ENCODE measurements around the gene MYH11.
A peak's percentile ranks its signal among the peaks of the same experiment; 100 is the strongest.
"Not testable (repeated sequence)": the region's sequence is repeated elsewhere in the genome, so short reads cannot be mapped to it uniquely, and the experiment has no call there.

Gene MYH11

DNA sequence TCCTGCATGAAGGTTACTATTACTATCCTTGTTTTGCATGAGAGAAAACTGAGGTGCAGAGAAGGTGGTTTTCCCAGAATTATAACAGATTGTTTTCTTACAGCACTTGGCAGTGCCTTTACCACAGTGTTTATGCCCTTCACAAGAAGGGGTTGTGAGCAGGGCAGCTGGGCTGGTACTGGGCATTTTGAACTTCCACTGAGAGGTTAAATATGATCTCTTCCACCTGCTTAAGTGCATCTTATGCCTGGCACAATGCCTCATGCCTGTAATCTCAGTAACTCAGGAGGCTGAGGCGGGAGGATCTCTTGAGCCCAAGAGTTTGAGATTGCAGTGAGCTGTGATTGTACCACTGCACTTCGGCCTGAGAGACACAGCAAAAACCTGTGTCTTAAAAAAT lies 170.5 kb downstream of the MYH11 start:
- TF ChIP-seq Cebpa-rat (IDR thresholded peaks at IDR 0.05) = no peak
- no peak overlapping the region for H3K4me2 ChIP-seq
- no peaks in the 10 kb centered on the region for H3K9me3 ChIP-seq
- H3K4me3 ChIP-seq = no peak overlapping the region
- peaks cover 100% of the 10 kb centered on the region for H3K36me3 ChIP-seq
- peaks cover 6% of the 10 kb centered on the region; the same call in 1 of the 2 replicates for H3K4me1 ChIP-seq
- no peaks in the 10 kb centered on the region for H3K27me3 ChIP-seq
- H4K20me1 ChIP-seq = peaks cover 11% of the 10 kb centered on the region; the same call in 1 of the 2 replicates
- H3K9ac ChIP-seq = no peak overlapping the region
- no peak overlapping the region for H3K27ac ChIP-seq

DNA sequence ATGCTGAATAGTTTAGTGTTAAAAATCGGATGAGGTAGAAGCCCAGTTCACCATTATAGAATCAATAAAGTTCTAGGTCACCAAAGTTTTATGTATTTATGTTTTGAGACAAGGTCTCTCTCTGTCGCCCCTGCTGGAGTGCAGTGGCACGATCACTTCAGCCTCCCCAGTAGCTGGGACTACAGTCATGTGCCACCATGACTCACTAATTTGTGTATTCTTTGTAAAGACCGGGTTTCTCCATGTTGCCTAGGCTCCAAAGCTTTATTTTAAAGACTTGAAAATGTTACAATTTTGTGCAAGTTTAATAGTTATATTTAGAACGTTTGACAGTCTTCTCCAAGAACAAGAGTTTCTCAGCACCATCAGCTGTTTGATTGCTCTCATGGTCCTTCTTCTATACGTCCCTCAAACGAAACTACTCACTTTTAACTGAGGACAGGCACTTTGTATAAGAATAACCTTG lies 174.7 kb downstream of the MYH11 start:
- H3K36me3 ChIP-seq = peaks cover 98% of the 10 kb centered on the region

DNA sequence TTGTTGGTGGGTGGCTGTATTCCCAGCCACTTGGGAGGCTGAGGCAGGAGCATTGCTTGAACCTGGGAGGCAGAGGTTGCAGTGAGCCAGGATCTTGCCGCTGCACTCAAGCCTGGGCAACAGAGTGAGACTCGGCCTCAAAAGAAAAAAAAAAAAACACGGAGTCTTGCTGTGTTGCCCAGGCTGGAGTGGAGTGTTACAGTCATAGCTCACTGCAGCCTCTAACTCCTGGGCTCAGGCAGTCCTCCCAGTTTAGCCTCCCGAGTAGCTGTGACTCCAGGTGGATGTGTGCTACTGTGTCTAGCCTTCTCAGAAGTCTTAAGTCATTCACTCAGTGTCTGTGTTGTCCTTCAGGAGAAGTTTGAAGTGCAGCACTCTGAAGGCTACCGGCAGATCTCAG lies 179.4 kb downstream of the MYH11 start:
- no peak for TF ChIP-seq Cebpa-rat (IDR thresholded peaks at IDR 0.05)
- peaks cover 86% of the 10 kb centered on the region for H3K36me3 ChIP-seq
- H3K4me3 ChIP-seq = no peak overlapping the region
- H3K9ac ChIP-seq = no peak overlapping the region
- H3K4me1 ChIP-seq = peaks cover 46% of the 10 kb centered on the region
- no peaks in the 10 kb centered on the region for H3K27me3 ChIP-seq
- H3K27ac ChIP-seq = no peak overlapping the region
- no peaks in the 10 kb centered on the region for H4K20me1 ChIP-seq
- H3K4me2 ChIP-seq = no peak overlapping the region
- no peaks in the 10 kb centered on the region for H3K9me3 ChIP-seq

More for the DNA sequence above, 174.7 kb downstream of the MYH11 start:
- Histone ChIP-seq H3K4me2 (no peak overlapping the region), H3K27me3 (no peaks in the 10 kb centered on the region), H4K20me1 (0 out of 2 replicates have a peak, but pooled peaks cover 6% of the 10 kb centered on the region), H3K4me1 (peaks cover 17% of the 10 kb centered on the region), H3K4me3 (no peak overlapping the region), H3K9ac (no peak overlapping the region), H3K9me3 (no peaks in the 10 kb centered on the region), H3K27ac (no peak overlapping the region)
- TF ChIP-seq Cebpa-rat (IDR thresholded peaks at IDR 0.05) = no peak

DNA sequence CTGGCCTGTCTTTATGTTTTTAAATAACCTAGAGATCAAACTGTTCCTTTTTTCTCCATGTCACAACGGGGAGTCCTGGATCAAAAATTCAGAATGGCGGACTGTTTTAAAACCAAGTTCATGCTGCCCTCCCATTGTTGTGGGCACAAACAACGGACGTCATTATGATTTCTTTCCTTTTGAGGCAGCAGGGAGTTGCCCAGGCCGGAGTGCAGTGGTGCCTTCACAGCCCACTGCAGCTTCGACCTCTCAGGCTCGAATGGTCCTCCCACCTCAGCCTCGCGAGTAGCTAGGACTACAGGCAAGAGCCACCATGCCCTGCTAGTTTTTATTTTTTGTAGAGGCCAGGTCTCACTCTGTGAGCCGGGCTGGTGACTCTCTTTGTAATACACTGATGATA lies 180.3 kb downstream of the MYH11 start:
- no peak overlapping the region for H3K9ac ChIP-seq
- H3K4me1 ChIP-seq = peaks cover 52% of the 10 kb centered on the region
- TF ChIP-seq Cebpa-rat (IDR thresholded peaks at IDR 0.05) = no peak
- H3K27me3 ChIP-seq = no peaks in the 10 kb centered on the region
- H3K27ac ChIP-seq = no peak overlapping the region
- H3K9me3 ChIP-seq = no peaks in the 10 kb centered on the region
- peaks cover 82% of the 10 kb centered on the region for H3K36me3 ChIP-seq
- H4K20me1 ChIP-seq = no peaks in the 10 kb centered on the region
- no peak overlapping the region for H3K4me3 ChIP-seq
- no peak overlapping the region for H3K4me2 ChIP-seq

DNA sequence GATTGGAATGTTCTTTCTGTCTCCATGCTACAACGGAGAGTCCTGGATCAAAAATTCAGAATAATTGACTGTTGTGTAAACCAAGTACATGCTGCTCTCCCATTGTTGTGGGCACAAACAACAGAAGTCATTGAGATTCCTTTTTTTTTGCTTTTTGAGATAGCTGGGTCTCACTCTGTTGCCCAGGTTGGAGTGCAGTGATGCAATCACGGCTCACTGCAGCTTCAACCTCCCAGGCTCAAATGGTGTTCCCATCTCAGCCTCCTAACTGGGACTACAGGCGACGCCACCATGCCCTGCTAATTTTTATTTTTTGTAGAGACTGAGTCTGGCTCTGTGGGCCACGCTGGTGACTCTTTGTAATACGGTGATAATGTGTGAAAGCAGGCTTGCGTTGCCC lies 182.3 kb downstream of the MYH11 start:
- H4K20me1 ChIP-seq = no peaks in the 10 kb centered on the region
- peaks cover 47% of the 10 kb centered on the region for H3K4me1 ChIP-seq
- H3K27me3 ChIP-seq = no peaks in the 10 kb centered on the region
- H3K4me2 ChIP-seq = no peak overlapping the region
- no peaks in the 10 kb centered on the region for H3K9me3 ChIP-seq
- H3K4me3 ChIP-seq = no peak overlapping the region
- no peak overlapping the region for H3K9ac ChIP-seq
- peak; percentile 62; the same call in 1 of the 2 replicates for TF ChIP-seq Cebpa-rat (IDR thresholded peaks at IDR 0.05)
- no peak overlapping the region for H3K27ac ChIP-seq
- H3K36me3 ChIP-seq = peaks cover 84% of the 10 kb centered on the region

DNA sequence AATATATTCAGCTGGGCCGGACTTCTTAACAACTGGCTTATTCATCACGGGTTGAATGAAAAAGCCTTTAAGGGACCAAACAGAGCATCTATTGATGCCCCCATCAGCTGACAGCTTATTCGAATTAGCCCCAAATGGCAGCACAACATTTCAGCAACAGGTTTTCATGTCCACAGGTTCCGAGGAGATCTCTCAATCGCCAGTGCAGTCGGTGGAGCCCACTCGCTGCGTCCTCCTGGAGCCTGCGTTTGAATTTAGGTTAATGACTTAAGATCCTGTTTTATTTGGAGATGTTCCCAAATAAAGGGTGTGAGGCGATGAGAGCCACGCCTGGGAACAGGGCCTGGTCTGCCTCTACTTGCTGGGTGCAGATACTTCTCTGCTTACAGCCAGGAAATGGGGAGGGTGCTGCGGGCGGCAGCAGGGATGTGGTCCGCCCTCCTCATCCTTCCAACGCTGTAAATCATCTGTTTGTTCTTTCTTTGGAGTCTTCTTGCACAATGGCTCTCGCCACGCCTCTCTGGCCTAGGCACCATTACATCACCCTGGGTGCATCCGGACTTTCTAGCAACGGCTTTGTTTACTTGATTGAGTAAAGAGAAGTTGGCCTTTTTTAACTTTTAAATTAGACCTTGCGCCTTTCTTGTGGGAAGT lies 184.2 kb downstream of the MYH11 start:
- H3K27ac ChIP-seq = peak overlapping the region; percentile 92
- H3K27me3 ChIP-seq = no peaks in the 10 kb centered on the region
- peak overlapping the region; percentile 78 for H3K4me2 ChIP-seq
- peak; percentile 100 for TF ChIP-seq Cebpa-rat (IDR thresholded peaks at IDR 0.05)
- peaks cover 84% of the 10 kb centered on the region for H3K36me3 ChIP-seq
- no peaks in the 10 kb centered on the region for H4K20me1 ChIP-seq
- H3K4me3 ChIP-seq = peak overlapping the region; percentile 35; the same call in 1 of the 2 replicates
- peak overlapping the region; percentile 78 for H3K9ac ChIP-seq
- peaks cover 46% of the 10 kb centered on the region for H3K4me1 ChIP-seq
- no peaks in the 10 kb centered on the region for H3K9me3 ChIP-seq

DNA sequence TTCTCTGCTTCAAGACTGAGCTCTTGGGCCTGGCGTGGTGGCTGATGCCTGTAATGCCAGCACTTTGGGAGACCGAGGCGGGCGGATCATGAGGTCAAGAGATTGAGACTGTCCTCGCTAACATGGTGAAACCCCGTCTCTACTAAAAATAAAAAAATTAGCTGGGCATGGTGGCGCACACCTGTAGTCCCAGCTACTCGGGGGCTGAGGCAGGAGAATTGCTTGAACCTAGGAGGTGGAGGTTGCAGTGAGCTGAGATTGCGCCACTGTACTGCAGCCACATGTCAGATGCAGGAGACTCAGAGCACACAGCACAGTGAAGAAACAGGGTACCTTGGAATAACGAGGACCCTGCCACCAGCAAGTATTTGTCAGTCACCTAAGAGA lies 184.7 kb downstream of the MYH11 start:
- H3K4me2 ChIP-seq = peak overlapping the region; percentile 78

DNA sequence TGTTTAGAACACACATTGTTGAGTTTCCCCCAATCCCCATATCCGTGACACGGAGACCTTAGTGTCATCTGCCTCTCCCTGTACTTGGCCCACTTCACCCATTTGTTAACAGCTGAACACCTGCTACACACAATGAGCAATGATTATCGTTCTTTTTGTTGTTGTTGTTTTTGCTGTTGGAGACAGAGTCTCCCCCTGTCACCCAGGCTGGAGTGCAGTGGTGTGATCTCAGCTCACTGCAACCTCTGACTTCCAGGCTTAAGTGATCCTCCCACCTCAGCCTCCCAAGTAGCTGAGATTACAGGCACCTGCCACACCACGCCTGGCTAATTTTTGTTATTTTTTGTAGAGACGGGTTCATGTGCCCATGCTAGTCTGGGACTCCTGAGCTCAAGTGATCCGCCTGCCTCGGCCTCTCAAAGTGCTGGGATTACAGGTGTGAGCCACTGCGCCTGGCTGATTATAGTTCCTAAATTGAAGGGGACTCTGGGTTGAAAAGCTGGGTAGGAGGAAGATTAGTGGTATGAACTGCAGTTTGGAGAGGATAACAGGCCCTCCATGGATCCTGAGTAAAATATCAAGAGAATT lies 185.2 kb downstream of the MYH11 start:
- no peaks in the 10 kb centered on the region for H4K20me1 ChIP-seq
- peak overlapping the region; percentile 78 for H3K4me2 ChIP-seq
- H3K27me3 ChIP-seq = no peaks in the 10 kb centered on the region
- peak overlapping the region; percentile 92 for H3K27ac ChIP-seq
- H3K36me3 ChIP-seq = peaks cover 84% of the 10 kb centered on the region
- H3K9me3 ChIP-seq = no peaks in the 10 kb centered on the region
- no peak overlapping the region for H3K4me3 ChIP-seq
- peaks cover 46% of the 10 kb centered on the region for H3K4me1 ChIP-seq
- peak overlapping the region; percentile 78 for H3K9ac ChIP-seq
- no peak for TF ChIP-seq Cebpa-rat (IDR thresholded peaks at IDR 0.05)

More for the DNA sequence above, 184.7 kb downstream of the MYH11 start:
- Histone ChIP-seq H3K36me3 (peaks cover 84% of the 10 kb centered on the region), H3K27ac (peak overlapping the region; percentile 92), H3K9ac (peak overlapping the region; percentile 78), H3K4me1 (peaks cover 46% of the 10 kb centered on the region)
- H4K20me1 ChIP-seq, H3K4me3 ChIP-seq, H3K9me3 ChIP-seq, H3K27me3 ChIP-seq: not testable (repeated sequence)

DNA sequence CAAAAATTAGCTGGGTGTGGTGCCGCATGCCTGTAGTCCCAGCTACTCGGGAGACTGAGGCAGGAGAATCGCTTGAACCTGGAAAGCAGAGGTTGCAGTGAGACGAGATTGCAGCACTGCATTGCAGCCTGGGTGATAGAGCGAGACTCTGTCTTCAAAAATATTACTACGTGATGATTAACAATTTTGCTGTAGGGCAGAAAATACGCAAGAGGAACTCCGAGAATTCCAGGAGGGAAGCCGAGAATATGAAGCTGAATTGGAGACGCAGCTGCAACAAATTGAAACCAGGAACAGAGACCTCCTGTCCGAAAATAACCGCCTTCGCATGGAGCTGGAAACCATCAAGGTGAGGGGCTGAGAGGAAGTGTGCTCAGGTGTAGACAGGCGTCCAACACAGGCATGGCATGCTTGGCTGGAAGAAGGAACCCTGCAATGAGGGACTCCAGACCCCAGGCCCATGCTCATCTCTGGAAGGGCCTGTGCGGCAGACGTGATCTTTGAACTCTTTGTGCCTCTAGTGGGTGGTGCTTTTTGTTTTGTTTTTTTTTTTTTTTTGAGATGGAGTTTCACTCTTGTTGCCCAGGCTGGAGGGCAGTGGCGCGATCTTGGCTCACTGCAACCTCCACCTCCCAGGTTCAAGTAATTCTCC lies 189.6 kb downstream of the MYH11 start:
- Histone ChIP-seq H3K36me3 (peaks cover 98% of the 10 kb centered on the region), H3K4me3 (no peak overlapping the region), H3K27ac (no peak overlapping the region), H3K4me1 (peaks cover 15% of the 10 kb centered on the region), H4K20me1 (peaks cover 32% of the 10 kb centered on the region), H3K9ac (no peak overlapping the region), H3K4me2 (no peak overlapping the region), H3K9me3 (no peaks in the 10 kb centered on the region), H3K27me3 (no peaks in the 10 kb centered on the region)
- TF ChIP-seq Cebpa-rat (IDR thresholded peaks at IDR 0.05) = no peak

DNA sequence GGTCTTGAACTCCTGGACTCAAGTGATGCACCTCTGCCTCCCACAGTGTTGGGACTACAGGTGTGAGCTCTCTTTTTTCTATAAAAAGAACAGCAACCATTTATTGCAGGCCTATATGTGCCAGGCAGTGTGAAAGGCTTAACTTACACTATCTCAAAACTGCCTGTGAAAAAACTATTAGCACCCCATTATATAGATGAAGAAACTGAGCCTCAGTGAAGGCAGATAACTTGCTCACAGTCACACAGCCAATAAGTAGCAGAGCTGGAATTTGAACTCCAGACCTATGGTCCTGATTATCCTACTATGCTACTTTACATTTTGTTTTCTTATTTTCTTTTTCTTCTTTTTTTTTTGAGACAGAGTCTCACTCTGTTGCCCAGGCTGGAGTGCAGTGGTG lies 191.7 kb downstream of the MYH11 start:
- Histone ChIP-seq H3K4me3 (no peak overlapping the region), H3K4me2 (no peak overlapping the region), H3K9ac (no peak overlapping the region), H3K27me3 (no peaks in the 10 kb centered on the region), H3K36me3 (peaks cover 100% of the 10 kb centered on the region), H3K27ac (no peak overlapping the region), H3K4me1 (peaks cover 2% of the 10 kb centered on the region; the same call in 1 of the 2 replicates), H3K9me3 (no peaks in the 10 kb centered on the region), H4K20me1 (peaks cover 53% of the 10 kb centered on the region)
- TF ChIP-seq Cebpa-rat (IDR thresholded peaks at IDR 0.05) = no peak

Data from BLaER1 (cell line).